ENCODE data around the gene FBXW8. TPM values are rescaled to one million over a fixed set of nuclear protein-coding genes. Genes with fewer than 3 reads are reported as not detected.

FBXW8 gene
- total and polyA plus RNA-seq, 2 donors (not counting 1 experiment from before 2014, with no cell fraction given): 11.7 to 20.9 TPM

DNA sequence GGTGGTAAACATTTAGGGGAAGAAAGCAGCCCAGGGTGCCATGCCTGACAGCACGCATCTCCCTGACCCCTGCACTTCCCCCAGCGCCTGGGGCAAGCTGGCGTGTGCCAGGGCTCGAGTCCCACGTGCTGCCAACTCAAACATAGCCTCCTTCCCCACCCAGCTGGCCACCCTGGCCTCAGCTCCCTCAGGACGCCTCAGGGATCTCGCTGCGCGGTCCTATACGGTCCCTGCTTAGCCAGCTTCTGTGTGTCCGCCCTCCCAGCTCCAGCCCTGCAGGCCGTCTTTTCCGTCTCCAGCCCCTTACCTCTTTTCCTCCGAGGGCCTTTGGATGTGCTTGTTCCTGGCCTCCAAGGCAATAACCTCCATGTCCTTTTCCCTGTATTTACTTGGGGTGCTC lies 117.5 kb downstream of the FBXW8 start:
- H3K79me2 ChIP-seq (ENCODE audit: control insufficient read depth, insufficient read depth, low read length): no peaks in the 10 kb centered on the region
- H3K9me3 ChIP-seq (ENCODE audit: control insufficient read depth, insufficient read depth, low read depth, low read length): no peaks in the 10 kb centered on the region
- H3K4me3 ChIP-seq (replicated peaks in 1 of 4; ENCODE audit: control extremely low read depth in 1 of 4, insufficient read depth in 1 of 4, low read depth in 3 of 4, low read length in 4 of 4): no peak overlapping the region
- no peak overlapping the region for H3K9ac ChIP-seq (ENCODE audit: insufficient read depth, low read length)
- no peaks in the 10 kb centered on the region for H4K20me1 ChIP-seq (ENCODE audit: control insufficient read depth, extremely low read depth, insufficient read depth, low read length)
- no peaks in the 10 kb centered on the region for H3K4me1 ChIP-seq (ENCODE audit: control insufficient read depth, extremely low read depth, insufficient read depth, low read length)
- no peak for DNase-seq (ENCODE audit: low read depth in 2 of 2)
- H3K4me2 ChIP-seq (ENCODE audit: extremely low read depth, insufficient read depth, low read length): no peak overlapping the region
- H3K36me3 ChIP-seq (ENCODE audit: control insufficient read depth, insufficient read depth, low read length): peaks cover 22% of the 10 kb centered on the region
- H2AFZ ChIP-seq (ENCODE audit: low read length): no peak overlapping the region
- peaks cover 6% of the 10 kb centered on the region for H3K27me3 ChIP-seq (ENCODE audit: control insufficient read depth, insufficient read depth, low read length)
- TF ChIP-seq EZH2 (IDR thresholded peaks at IDR 0.05; ENCODE audit: low read length, missing control alignments): no peak
- TF ChIP-seq, protein P1, sequence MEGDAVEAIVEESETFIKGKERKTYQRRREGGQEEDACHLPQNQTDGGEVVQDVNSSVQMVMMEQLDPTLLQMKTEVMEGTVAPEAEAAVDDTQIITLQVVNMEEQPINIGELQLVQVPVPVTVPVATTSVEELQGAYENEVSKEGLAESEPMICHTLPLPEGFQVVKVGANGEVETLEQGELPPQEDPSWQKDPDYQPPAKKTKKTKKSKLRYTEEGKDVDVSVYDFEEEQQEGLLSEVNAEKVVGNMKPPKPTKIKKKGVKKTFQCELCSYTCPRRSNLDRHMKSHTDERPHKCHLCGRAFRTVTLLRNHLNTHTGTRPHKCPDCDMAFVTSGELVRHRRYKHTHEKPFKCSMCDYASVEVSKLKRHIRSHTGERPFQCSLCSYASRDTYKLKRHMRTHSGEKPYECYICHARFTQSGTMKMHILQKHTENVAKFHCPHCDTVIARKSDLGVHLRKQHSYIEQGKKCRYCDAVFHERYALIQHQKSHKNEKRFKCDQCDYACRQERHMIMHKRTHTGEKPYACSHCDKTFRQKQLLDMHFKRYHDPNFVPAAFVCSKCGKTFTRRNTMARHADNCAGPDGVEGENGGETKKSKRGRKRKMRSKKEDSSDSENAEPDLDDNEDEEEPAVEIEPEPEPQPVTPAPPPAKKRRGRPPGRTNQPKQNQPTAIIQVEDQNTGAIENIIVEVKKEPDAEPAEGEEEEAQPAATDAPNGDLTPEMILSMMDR (conservative IDR thresholded peaks at IDR 0.05 in 1 of 2, IDR thresholded peaks at IDR 0.05 in 1 of 2; ENCODE audit: low read depth in 1 of 2, low read length in 2 of 2): no peak
- H3K27ac ChIP-seq (ENCODE audit: insufficient read depth, low read length): no peak overlapping the region

DNA sequence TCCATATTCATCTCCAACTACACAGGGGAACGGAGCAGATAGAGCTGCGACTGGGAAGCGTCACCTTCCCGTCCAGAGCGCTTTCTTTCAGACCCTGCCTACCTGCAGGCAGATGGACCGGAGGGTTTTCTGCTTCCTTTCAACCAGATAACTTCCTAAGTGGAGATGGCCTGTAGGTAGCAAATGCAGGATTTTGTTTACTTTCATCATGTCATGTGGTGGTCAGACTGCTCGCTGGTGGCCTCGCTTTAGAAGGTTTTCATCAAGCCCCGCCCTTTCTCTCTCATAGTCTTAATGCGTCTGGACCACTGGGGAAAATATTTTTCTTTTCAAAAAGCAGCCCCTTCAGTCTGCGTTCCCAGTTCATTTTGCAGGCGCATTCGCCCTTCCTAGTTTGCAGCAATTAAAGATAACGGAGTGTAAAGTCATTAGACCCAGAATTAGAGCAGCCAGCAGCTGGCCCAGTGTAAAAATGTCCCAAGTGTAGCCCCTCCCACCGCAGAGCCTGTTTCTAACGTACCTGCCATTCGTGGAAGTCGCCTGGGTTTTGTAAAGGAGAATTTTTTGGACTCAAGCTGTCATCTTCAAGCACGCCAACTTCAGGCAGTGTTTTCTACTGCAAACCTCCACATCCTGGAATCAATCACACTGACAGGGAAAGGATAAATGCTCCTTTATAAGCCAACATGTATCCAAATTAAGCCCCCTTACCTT lies 119.6 kb downstream of the FBXW8 start:
- H3K79me2 ChIP-seq (ENCODE audit: control insufficient read depth, insufficient read depth, low read length): no peaks in the 10 kb centered on the region

DNA sequence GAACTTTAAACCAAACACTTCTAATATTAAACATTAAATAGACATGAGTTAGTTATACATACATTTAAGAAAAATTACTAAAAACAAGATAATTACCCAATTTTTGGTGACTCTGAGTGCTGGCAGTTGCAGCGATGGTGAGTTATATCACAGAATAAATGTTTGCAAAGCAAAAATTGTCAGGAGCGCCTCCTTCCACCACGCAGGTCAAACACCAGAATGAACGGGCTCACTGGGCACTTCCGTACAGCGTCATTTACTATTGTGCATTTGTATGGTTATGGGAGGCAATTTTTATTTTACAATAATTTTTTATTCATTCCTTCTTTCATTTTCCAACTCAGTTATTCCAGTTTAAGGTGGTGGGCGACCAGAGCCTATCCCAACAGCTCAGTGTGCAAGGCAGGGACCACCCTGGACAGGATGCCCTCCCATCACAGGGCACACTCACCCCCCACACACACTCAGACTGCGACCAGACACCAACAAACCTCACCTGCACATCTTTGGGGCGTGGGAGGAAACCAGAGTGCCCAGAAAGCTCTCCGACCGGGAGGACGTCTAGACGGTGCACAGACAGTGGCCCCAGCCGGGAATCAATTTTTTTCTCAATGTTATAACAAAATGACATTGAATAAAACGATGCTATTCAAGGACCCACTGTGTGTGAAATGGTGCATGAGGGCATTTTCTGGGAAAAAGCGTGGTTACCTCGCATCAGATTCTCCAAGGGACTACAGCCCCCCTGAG lies 121.3 kb downstream of the FBXW8 start:
- no peak for TF ChIP-seq EZH2 (IDR thresholded peaks at IDR 0.05; ENCODE audit: low read length, missing control alignments)
- TF ChIP-seq, protein P1 (conservative IDR thresholded peaks at IDR 0.05 in 1 of 2, IDR thresholded peaks at IDR 0.05 in 1 of 2; ENCODE audit: low read depth in 1 of 2, low read length in 2 of 2): no peak
- H4K20me1 ChIP-seq (ENCODE audit: control insufficient read depth, extremely low read depth, insufficient read depth, low read length): no peaks in the 10 kb centered on the region
- H3K4me3 ChIP-seq (replicated peaks in 1 of 4; ENCODE audit: control extremely low read depth in 1 of 4, insufficient read depth in 1 of 4, low read depth in 3 of 4, low read length in 4 of 4): no peak overlapping the region
- no peak overlapping the region for H3K27ac ChIP-seq (ENCODE audit: insufficient read depth, low read length)
- peaks cover 19% of the 10 kb centered on the region for H3K27me3 ChIP-seq (ENCODE audit: control insufficient read depth, insufficient read depth, low read length)
- H3K9ac ChIP-seq (ENCODE audit: insufficient read depth, low read length): no peak overlapping the region
- no peaks in the 10 kb centered on the region for H3K4me1 ChIP-seq (ENCODE audit: control insufficient read depth, extremely low read depth, insufficient read depth, low read length)
- no peak for DNase-seq (ENCODE audit: low read depth in 2 of 2)
- H2AFZ ChIP-seq (ENCODE audit: low read length): no peak overlapping the region
- H3K9me3 ChIP-seq (ENCODE audit: control insufficient read depth, insufficient read depth, low read depth, low read length): no peaks in the 10 kb centered on the region
- H3K36me3 ChIP-seq (ENCODE audit: control insufficient read depth, insufficient read depth, low read length): peaks cover 6% of the 10 kb centered on the region
- H3K79me2 ChIP-seq (ENCODE audit: control insufficient read depth, insufficient read depth, low read length): no peaks in the 10 kb centered on the region
- no peak overlapping the region for H3K4me2 ChIP-seq (ENCODE audit: extremely low read depth, insufficient read depth, low read length)

More for the DNA sequence above, 119.6 kb downstream of the FBXW8 start:
- H3K4me2 ChIP-seq (ENCODE audit: extremely low read depth, insufficient read depth, low read length): no peak overlapping the region
- H3K9me3 ChIP-seq (ENCODE audit: control insufficient read depth, insufficient read depth, low read depth, low read length): no peaks in the 10 kb centered on the region
- H3K27me3 ChIP-seq (ENCODE audit: control insufficient read depth, insufficient read depth, low read length): peaks cover 19% of the 10 kb centered on the region
- no peaks in the 10 kb centered on the region for H4K20me1 ChIP-seq (ENCODE audit: control insufficient read depth, extremely low read depth, insufficient read depth, low read length)
- no peak for TF ChIP-seq EZH2 (IDR thresholded peaks at IDR 0.05; ENCODE audit: low read length, missing control alignments)
- TF ChIP-seq, protein P1 (conservative IDR thresholded peaks at IDR 0.05 in 1 of 2, IDR thresholded peaks at IDR 0.05 in 1 of 2; ENCODE audit: low read depth in 1 of 2, low read length in 2 of 2): no peak
- H3K4me3 ChIP-seq (replicated peaks in 1 of 4; ENCODE audit: control extremely low read depth in 1 of 4, insufficient read depth in 1 of 4, low read depth in 3 of 4, low read length in 4 of 4): no peak overlapping the region
- peaks cover 15% of the 10 kb centered on the region for H3K36me3 ChIP-seq (ENCODE audit: control insufficient read depth, insufficient read depth, low read length)
- no peak overlapping the region for H2AFZ ChIP-seq (ENCODE audit: low read length)
- H3K9ac ChIP-seq (ENCODE audit: insufficient read depth, low read length): no peak overlapping the region
- no peak overlapping the region for H3K27ac ChIP-seq (ENCODE audit: insufficient read depth, low read length)
- no peaks in the 10 kb centered on the region for H3K4me1 ChIP-seq (ENCODE audit: control insufficient read depth, extremely low read depth, insufficient read depth, low read length)
- DNase-seq (ENCODE audit: low read depth in 2 of 2): no peak
